SJSA1 (cell line): Measurements from ENCODE around the gene SLA2. TPM values are rescaled to one million over a fixed set of nuclear protein-coding genes. Genes with fewer than 3 reads are reported as not detected.
"Not testable (repeated sequence)": the region's sequence is repeated elsewhere in the genome, so short reads cannot be mapped to it uniquely, and the experiment has no call there.

ENCODE experiments used
- DNase-seq, 2 experiments: peaks; one replicate each; pipeline ENCODE4 v3.0.0-alpha.2; 2015 to 2020; ENCODE audit warnings: low spot score in 2 of 2, low read depth in 1 of 2
- H3K27ac ChIP-seq: fragments of 250-450 bp; sonication (Bioruptor Pico); 2 replicates; pipeline ENCODE4 v1.5.1; 2020; ENCODE audit warnings: mild to moderate bottlenecking, moderate library complexity
- H3K27me3 ChIP-seq: fragments of 250-450 bp; sonication (Bioruptor Pico); replicated peaks from 2 replicates; pipeline ENCODE4 v1.5.1; 2020; ENCODE audit warnings: mild to moderate bottlenecking, moderate library complexity
- H3K36me3 ChIP-seq: fragments of 250-450 bp; sonication (Bioruptor Pico); 2 replicates; pipeline ENCODE4 v1.5.1; 2020; ENCODE audit warnings: mild to moderate bottlenecking
- H3K4me1 ChIP-seq: fragments of 250-450 bp; sonication (Bioruptor Pico); replicated peaks from 2 replicates; pipeline ENCODE4 v1.6.1; 2021; ENCODE audit warnings: mild to moderate bottlenecking
- H3K4me3 ChIP-seq: fragments of 250-450 bp; sonication (Bioruptor Pico); 2 replicates; pipeline ENCODE4 v1.5.1; 2020; ENCODE audit warnings: mild to moderate bottlenecking
- H3K9me3 ChIP-seq: fragments of 250-450 bp; sonication (Bioruptor Pico); replicated peaks from 2 replicates; pipeline ENCODE4 v1.5.1; 2020; ENCODE audit warnings: mild to moderate bottlenecking
- total RNA-seq: library from RNA; depleted of rRNA; stranded (reverse); fragments of >200 nt; shearing (Covaris generic); gene quantifications from 2 replicates; pipeline ENCODE4 v1.2.3, GENCODE V29; 2014; rRNA removed

The SLA2 gene
- total RNA-seq, 1 experiment from 2014 or later, result not detected

- no peak overlapping the region for H3K27ac ChIP-seq
- peaks cover 24% of the 10 kb centered on the region for H3K4me1 ChIP-seq
- no peaks in the 10 kb centered on the region for H3K9me3 ChIP-seq
- no peaks in the 10 kb centered on the region for H3K27me3 ChIP-seq
- H3K4me3 ChIP-seq, result no peak overlapping the region
- H3K36me3 ChIP-seq, result peaks cover 4% of the 10 kb centered on the region; the same call in 1 of the 2 replicates
- peak in 1 of 2 experiments; percentile 52 for DNase-seq
These were observed 76.1 kb downstream of the SLA2 start for GRCh38 chr20:36569847-36570429.

- no peak overlapping the region for H3K4me3 ChIP-seq
- H3K9me3 ChIP-seq, result no peaks in the 10 kb centered on the region
- H3K4me1 ChIP-seq, result peaks cover 11% of the 10 kb centered on the region
- no peak for DNase-seq
- no peaks in the 10 kb centered on the region for H3K27me3 ChIP-seq
- no peak overlapping the region for H3K27ac ChIP-seq
- H3K36me3 ChIP-seq, result no peaks in the 10 kb centered on the region
These were observed 80.5 kb downstream of the SLA2 start for GRCh38 chr20:36565520-36565919.

DNA sequence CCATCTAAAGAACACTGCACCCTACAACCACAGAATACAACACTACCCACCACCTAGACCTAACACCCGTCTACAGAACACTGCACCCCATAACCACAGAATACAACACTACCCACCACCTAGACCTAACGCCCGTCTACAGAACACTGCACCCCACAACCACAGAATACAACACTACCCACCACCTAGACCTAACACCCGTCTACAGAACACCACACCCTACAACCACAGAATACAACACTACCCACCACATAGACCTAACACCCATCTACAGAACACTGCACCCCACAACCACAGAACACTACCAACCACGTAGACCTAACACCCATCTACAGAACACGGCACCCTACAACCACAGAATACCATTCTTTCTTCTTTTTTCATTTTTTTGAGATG is 81.3 kb downstream of the SLA2 start:
- not testable (repeated sequence) for H3K4me3 ChIP-seq, H3K27ac ChIP-seq, H3K4me1 ChIP-seq, H3K36me3 ChIP-seq, DNase-seq, H3K9me3 ChIP-seq, H3K27me3 ChIP-seq

GRCh38 chr20:36564078-36564725 is 81.8 kb downstream of the SLA2 start:
- H3K4me1 ChIP-seq, H3K4me3 ChIP-seq, H3K27me3 ChIP-seq, H3K27ac ChIP-seq, H3K9me3 ChIP-seq, DNase-seq, H3K36me3 ChIP-seq: not testable (repeated sequence)

DNA sequence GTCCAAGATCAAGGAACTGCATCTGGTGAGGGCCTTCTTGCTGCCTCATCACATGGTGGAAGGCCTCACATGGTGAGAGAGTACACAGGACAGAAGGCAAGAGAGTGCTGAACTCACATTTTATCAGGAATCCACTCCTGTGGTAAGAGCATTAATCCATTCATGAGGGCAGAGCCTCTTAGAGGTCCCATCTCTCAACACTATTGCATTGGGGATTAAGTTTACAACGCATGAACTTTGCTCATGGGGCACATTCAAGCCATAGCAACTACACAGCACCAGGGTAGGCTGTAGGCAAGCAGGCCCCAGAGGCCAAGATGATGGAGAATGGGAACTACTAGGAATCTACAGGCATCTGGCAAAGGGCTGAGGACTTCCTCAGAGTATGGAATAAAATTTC is 82.6 kb downstream of the SLA2 start:
- DNase-seq, result no peak
- H3K27me3 ChIP-seq, result no peaks in the 10 kb centered on the region
- no peaks in the 10 kb centered on the region for H3K9me3 ChIP-seq
- no peaks in the 10 kb centered on the region for H3K36me3 ChIP-seq
- H3K4me1 ChIP-seq, result no peaks in the 10 kb centered on the region
- H3K4me3 ChIP-seq, result no peak overlapping the region
- H3K27ac ChIP-seq, result no peak overlapping the region

- no peaks in the 10 kb centered on the region for H3K27me3 ChIP-seq
- H3K27ac ChIP-seq, result no peak overlapping the region
- H3K36me3 ChIP-seq, result no peaks in the 10 kb centered on the region
- no peaks in the 10 kb centered on the region for H3K4me1 ChIP-seq
- no peak for DNase-seq
- no peaks in the 10 kb centered on the region for H3K9me3 ChIP-seq
- H3K4me3 ChIP-seq, result no peak overlapping the region
These were observed 83.3 kb downstream of the SLA2 start for GRCh38 chr20:36562724-36563123.

Other genes with a start within 250 kb of the SLA2 start
- 213 and 260 TPM in 2 replicates for gene MYL9, start 104.7 kb downstream of the SLA2 start, total RNA-seq
- gene TGIF2, start 72.6 kb downstream of the SLA2 start, total RNA-seq, result 7.5 and 13.8 TPM in 2 replicates
- 122 and 154 TPM in 2 replicates for gene RAB5IF, start 40.4 kb downstream of the SLA2 start, total RNA-seq
- gene NDRG3, start 99.9 kb upstream of the SLA2 start, total RNA-seq, result 19.0 and 29.1 TPM in 2 replicates
- gene DSN1, start 127.6 kb upstream of the SLA2 start, total RNA-seq, result 34.1 and 34.7 TPM in 2 replicates
- not detected in 2 replicates for gene TLDC2, start 229.9 kb upstream of the SLA2 start, total RNA-seq